SK-N-SH (cell line): ENCODE measurements around the gene LAMB1.

Experiments
- FOSL2 ChIP-seq: IDR thresholded peaks from 2 replicates; pipeline ENCODE4 v1.4.0; 2012; ENCODE audit warnings: low read depth, mild to moderate bottlenecking, moderate library complexity, borderline replicate concordance
- RFX5 ChIP-seq: IDR thresholded peaks from 2 replicates; pipeline ENCODE4 v1.6.1; 2012; ENCODE audit warnings: mild to moderate bottlenecking, improper control_type of control experiment, low read length
- TF ChIP-seq, protein P1 (sequence below): fragments of 200-600 bp; sonication (generic); IDR thresholded peaks from 2 replicates; pipeline ENCODE4 v1.6.1; 2017; ENCODE audit warnings: antibody characterized with exemption, mild to moderate bottlenecking, moderate library complexity
- TF ChIP-seq, protein P2 (sequence below): IDR thresholded peaks from 2 replicates; pipeline ENCODE4; 2012
- TF ChIP-seq, protein P3 (sequence below): fragments of 150-350 bp; IDR thresholded peaks from 2 replicates; pipeline ENCODE4 v1.6.1; 2017; ENCODE audit warnings: antibody characterized with exemption, low read length, low read depth, borderline replicate concordance
- TF ChIP-seq, protein P4 (sequence below): fragments of 150-350 bp; IDR thresholded peaks from 2 replicates; pipeline ENCODE4 v1.6.1; 2016; ENCODE audit warnings: mild to moderate bottlenecking, low read depth, low read length

DNA sequence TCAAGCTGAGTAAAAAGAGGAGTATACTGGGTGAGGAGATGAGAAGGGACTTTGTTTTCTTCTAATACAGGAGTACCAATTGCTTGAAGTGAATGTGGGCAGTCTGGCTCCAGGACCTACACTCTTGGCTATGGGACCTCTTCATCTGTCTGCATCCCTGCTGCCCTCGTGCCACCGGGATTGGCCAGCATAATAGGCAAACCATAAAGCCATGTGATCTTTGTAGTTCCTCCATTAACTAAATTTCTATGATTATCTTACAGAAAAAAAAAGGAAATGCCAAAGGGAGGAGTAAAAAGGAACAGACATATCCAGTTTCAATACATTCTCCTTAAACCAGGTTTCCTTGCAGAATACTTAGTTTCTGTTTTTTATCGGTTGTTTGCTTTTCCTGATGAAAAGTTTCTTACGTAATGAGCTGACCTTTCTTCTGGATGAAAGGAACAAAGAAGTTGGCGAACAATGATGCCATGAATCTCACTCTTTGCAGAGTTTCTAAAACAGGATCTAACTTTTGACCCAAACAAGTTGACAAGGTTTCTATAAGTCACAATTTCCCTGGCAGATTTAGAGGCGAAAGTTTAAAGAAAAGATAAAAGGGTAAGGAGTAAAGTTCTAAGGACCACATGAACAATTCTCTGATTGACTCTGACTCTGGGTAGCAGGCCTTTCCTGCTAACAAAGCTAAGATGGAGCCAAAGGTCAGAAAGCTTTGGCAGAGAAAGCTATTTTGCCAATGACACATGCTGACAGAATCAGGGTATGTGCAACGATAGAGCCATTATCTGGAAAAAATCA is 54.1 kb downstream of the LAMB1 start:
- TF ChIP-seq, protein P1, sequence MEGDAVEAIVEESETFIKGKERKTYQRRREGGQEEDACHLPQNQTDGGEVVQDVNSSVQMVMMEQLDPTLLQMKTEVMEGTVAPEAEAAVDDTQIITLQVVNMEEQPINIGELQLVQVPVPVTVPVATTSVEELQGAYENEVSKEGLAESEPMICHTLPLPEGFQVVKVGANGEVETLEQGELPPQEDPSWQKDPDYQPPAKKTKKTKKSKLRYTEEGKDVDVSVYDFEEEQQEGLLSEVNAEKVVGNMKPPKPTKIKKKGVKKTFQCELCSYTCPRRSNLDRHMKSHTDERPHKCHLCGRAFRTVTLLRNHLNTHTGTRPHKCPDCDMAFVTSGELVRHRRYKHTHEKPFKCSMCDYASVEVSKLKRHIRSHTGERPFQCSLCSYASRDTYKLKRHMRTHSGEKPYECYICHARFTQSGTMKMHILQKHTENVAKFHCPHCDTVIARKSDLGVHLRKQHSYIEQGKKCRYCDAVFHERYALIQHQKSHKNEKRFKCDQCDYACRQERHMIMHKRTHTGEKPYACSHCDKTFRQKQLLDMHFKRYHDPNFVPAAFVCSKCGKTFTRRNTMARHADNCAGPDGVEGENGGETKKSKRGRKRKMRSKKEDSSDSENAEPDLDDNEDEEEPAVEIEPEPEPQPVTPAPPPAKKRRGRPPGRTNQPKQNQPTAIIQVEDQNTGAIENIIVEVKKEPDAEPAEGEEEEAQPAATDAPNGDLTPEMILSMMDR = no peak
- TF ChIP-seq, protein P2, sequence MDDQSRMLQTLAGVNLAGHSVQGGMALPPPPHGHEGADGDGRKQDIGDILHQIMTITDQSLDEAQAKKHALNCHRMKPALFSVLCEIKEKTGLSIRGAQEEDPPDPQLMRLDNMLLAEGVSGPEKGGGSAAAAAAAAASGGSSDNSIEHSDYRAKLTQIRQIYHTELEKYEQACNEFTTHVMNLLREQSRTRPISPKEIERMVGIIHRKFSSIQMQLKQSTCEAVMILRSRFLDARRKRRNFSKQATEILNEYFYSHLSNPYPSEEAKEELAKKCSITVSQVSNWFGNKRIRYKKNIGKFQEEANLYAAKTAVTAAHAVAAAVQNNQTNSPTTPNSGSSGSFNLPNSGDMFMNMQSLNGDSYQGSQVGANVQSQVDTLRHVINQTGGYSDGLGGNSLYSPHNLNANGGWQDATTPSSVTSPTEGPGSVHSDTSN = peak; percentile 95
- TF ChIP-seq RFX5 (no peak), FOSL2 (peak; percentile 91)
- TF ChIP-seq, protein P3, sequence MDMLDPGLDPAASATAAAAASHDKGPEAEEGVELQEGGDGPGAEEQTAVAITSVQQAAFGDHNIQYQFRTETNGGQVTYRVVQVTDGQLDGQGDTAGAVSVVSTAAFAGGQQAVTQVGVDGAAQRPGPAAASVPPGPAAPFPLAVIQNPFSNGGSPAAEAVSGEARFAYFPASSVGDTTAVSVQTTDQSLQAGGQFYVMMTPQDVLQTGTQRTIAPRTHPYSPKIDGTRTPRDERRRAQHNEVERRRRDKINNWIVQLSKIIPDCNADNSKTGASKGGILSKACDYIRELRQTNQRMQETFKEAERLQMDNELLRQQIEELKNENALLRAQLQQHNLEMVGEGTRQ = no peak
- TF ChIP-seq, protein P4, sequence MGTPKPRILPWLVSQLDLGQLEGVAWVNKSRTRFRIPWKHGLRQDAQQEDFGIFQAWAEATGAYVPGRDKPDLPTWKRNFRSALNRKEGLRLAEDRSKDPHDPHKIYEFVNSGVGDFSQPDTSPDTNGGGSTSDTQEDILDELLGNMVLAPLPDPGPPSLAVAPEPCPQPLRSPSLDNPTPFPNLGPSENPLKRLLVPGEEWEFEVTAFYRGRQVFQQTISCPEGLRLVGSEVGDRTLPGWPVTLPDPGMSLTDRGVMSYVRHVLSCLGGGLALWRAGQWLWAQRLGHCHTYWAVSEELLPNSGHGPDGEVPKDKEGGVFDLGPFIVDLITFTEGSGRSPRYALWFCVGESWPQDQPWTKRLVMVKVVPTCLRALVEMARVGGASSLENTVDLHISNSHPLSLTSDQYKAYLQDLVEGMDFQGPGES = no peak
